Neural progenitor cell (in vitro differentiated cells): ENCODE data around the gene TMSB4X. TPM values are rescaled to one million over a fixed set of nuclear protein-coding genes. Genes with fewer than 3 reads are reported as not detected.

Experiments
- DNase-seq: peaks from one replicate; pipeline ENCODE4 v3.0.0-alpha.2; 2016; ENCODE audit warnings: low spot score
- H2AFZ ChIP-seq: fragments of 200-600 bp; sonication (generic); replicated peaks from 2 replicates; pipeline ENCODE4 v1.6.1; 2016; ENCODE audit warnings: antibody characterized with exemption
- H3F3A ChIP-seq: fragments of 200-600 bp; sonication (generic); 2 replicates; pipeline ENCODE4 v1.6.1; 2016; ENCODE audit warnings: antibody characterized with exemption, low read depth
- H3K27ac ChIP-seq: fragments of 200-600 bp; sonication (generic); 2 replicates; pipeline ENCODE4 v1.5.1; 2016; ENCODE audit warnings: mild to moderate bottlenecking
- H3K27me3 ChIP-seq: fragments of 200-600 bp; sonication (generic); 2 replicates; pipeline ENCODE4 v1.6.1; 2016; ENCODE audit warnings: mild to moderate bottlenecking, moderate library complexity
- H3K36me3 ChIP-seq: fragments of 200-600 bp; sonication (generic); 2 replicates; pipeline ENCODE4 v1.5.1; 2016
- H3K4me1 ChIP-seq: fragments of 200-600 bp; sonication (generic); 2 replicates; pipeline ENCODE4 v1.6.1; 2016; ENCODE audit warnings: mixed run types
- H3K4me2 ChIP-seq: fragments of 200-600 bp; sonication (generic); 2 replicates; pipeline ENCODE4 v1.6.1; 2016
- H3K4me3 ChIP-seq: fragments of 200-600 bp; sonication (generic); 2 replicates; pipeline ENCODE4 v1.5.1; 2016
- H3K79me2 ChIP-seq: fragments of 200-600 bp; sonication (generic); 2 replicates; pipeline ENCODE4 v1.6.1; 2016; ENCODE audit warnings: low read depth
- H3K9ac ChIP-seq: fragments of 200-600 bp; sonication (generic); 2 replicates; pipeline ENCODE4 v1.6.1; 2016
- H3K9me3 ChIP-seq: fragments of 200-600 bp; sonication (generic); 2 replicates; pipeline ENCODE4 v1.5.1; 2016; ENCODE audit warnings: low read depth
- H4K20me1 ChIP-seq: fragments of 200-600 bp; sonication (generic); 2 replicates; pipeline ENCODE4 v1.6.1; 2016; ENCODE audit warnings: low read depth
- H3K27ac Mint-ChIP-seq: 3 replicates; pipeline ENCODE4 v1.8.0; 2021; ENCODE audit warnings: mixed read lengths
- H3K27me3 Mint-ChIP-seq: 2 replicates; pipeline ENCODE4 v1.8.0; 2022; ENCODE audit warnings: low read depth, mild to moderate bottlenecking, inconsistent platforms, moderate library complexity, mixed read lengths; ENCODE audit not compliant: insufficient read depth
- H3K36me3 Mint-ChIP-seq: 3 replicates; pipeline ENCODE4 v1.8.0; 2021; ENCODE audit warnings: mixed read lengths
- H3K4me1 Mint-ChIP-seq: 3 replicates; pipeline ENCODE4 v1.8.0; 2021; ENCODE audit warnings: mixed read lengths
- H3K4me3 Mint-ChIP-seq: 3 replicates; pipeline ENCODE4 v1.8.0; 2021; ENCODE audit warnings: mild to moderate bottlenecking, moderate library complexity, mixed read lengths
- H3K9me3 Mint-ChIP-seq: 3 replicates; pipeline ENCODE4 v1.8.0; 2020; ENCODE audit warnings: mixed read lengths
- CTCF ChIP-seq: fragments of 200-600 bp; sonication (generic); IDR thresholded peaks from 2 replicates; pipeline ENCODE4 v1.5.1; 2017; ENCODE audit warnings: antibody characterized with exemption, mild to moderate bottlenecking
- EZH2 ChIP-seq: fragments of 200-600 bp; sonication (generic); IDR thresholded peaks from 2 replicates; pipeline ENCODE4 v1.6.1; 2017; ENCODE audit warnings: antibody characterized with exemption, mild to moderate bottlenecking, moderate library complexity
- EZH2phosphoT487 ChIP-seq: fragments of 200-600 bp; sonication (generic); IDR thresholded peaks from 2 replicates; pipeline ENCODE4 v1.6.1; 2017; ENCODE audit warnings: antibody characterized with exemption
- total RNA-seq: library from RNA; depleted of rRNA; stranded (reverse); fragments of >200 nt; gene quantifications from 2 replicates; pipeline ENCODE4 v1.2.3, GENCODE V29; 2015; ENCODE audit warnings: low replicate concordance

TMSB4X gene
- total RNA-seq, 1 donor from 2014 or later = 3,462 TPM

GRCh38 chrX:12986164-12986779, 11.4 kb downstream of the TMSB4X start:
- Mint-ChIP-seq H3K36me3 (no peaks in the 10 kb centered on the region), H3K9me3 (peaks cover 18% of the 10 kb centered on the region), H3K27ac (no peak overlapping the region), H3K4me1 (peaks cover 2% of the 10 kb centered on the region), H3K4me3 (no peak overlapping the region), H3K27me3 (peaks cover 2% of the 10 kb centered on the region)
- no peaks in the 10 kb centered on the region for H4K20me1 ChIP-seq
- TF ChIP-seq EZH2phosphoT487 = no peak
- TF ChIP-seq CTCF = no peak
- no peak for TF ChIP-seq EZH2
- no peaks in the 10 kb centered on the region for H3K36me3 ChIP-seq
- H3K4me2 ChIP-seq = no peak overlapping the region
- no peak overlapping the region for H3K27ac ChIP-seq
- no peak for DNase-seq
- H3F3A ChIP-seq = no peaks in the 10 kb centered on the region
- H3K4me3 ChIP-seq = no peak overlapping the region
- H2AFZ ChIP-seq = no peak overlapping the region
- no peaks in the 10 kb centered on the region for H3K4me1 ChIP-seq
- H3K27me3 ChIP-seq = no peaks in the 10 kb centered on the region
- H3K9ac ChIP-seq = no peak overlapping the region
- H3K79me2 ChIP-seq = no peaks in the 10 kb centered on the region
- H3K9me3 ChIP-seq = no peaks in the 10 kb centered on the region

- Histone ChIP-seq H3K4me2 (no peak overlapping the region), H3K36me3 (no peaks in the 10 kb centered on the region), H3K4me3 (no peak overlapping the region), H3K27ac (no peak overlapping the region), H3K4me1 (no peaks in the 10 kb centered on the region), H3F3A (no peaks in the 10 kb centered on the region), H3K9ac (no peak overlapping the region), H3K79me2 (no peaks in the 10 kb centered on the region), H4K20me1 (no peaks in the 10 kb centered on the region), H3K9me3 (no peaks in the 10 kb centered on the region), H2AFZ (no peak overlapping the region), H3K27me3 (no peaks in the 10 kb centered on the region)
- peaks cover 2% of the 10 kb centered on the region for H3K27me3 Mint-ChIP-seq
- peaks cover 2% of the 10 kb centered on the region for H3K4me1 Mint-ChIP-seq
- H3K36me3 Mint-ChIP-seq = no peaks in the 10 kb centered on the region
- no peak overlapping the region for H3K27ac Mint-ChIP-seq
- DNase-seq = no peak
- no peak overlapping the region for H3K4me3 Mint-ChIP-seq
- H3K9me3 Mint-ChIP-seq = peaks cover 18% of the 10 kb centered on the region
- TF ChIP-seq EZH2phosphoT487 (no peak), EZH2 (no peak), CTCF (no peak)
These were observed 12.0 kb downstream of the TMSB4X start for GRCh38 chrX:12986886-12987285.

GRCh38 chrX:12987340-12987739, 12.4 kb downstream of the TMSB4X start:
- Mint-ChIP-seq H3K9me3 (peaks cover 18% of the 10 kb centered on the region), H3K27me3 (peaks cover 2% of the 10 kb centered on the region), H3K36me3 (no peaks in the 10 kb centered on the region), H3K4me3 (no peak overlapping the region), H3K4me1 (peaks cover 2% of the 10 kb centered on the region), H3K27ac (no peak overlapping the region)
- Histone ChIP-seq H3K27me3 (no peaks in the 10 kb centered on the region), H4K20me1 (no peaks in the 10 kb centered on the region), H3F3A (no peaks in the 10 kb centered on the region), H3K9me3 (no peaks in the 10 kb centered on the region), H3K9ac (no peak overlapping the region), H3K79me2 (no peaks in the 10 kb centered on the region), H2AFZ (no peak overlapping the region), H3K4me1 (no peaks in the 10 kb centered on the region), H3K27ac (no peak overlapping the region), H3K36me3 (no peaks in the 10 kb centered on the region), H3K4me3 (no peak overlapping the region), H3K4me2 (no peak overlapping the region)
- TF ChIP-seq EZH2 (no peak), EZH2phosphoT487 (no peak), CTCF (no peak)
- no peak for DNase-seq
